Adrenal gland (tissue), 5 donors: ENCODE data around the gene ZBTB7C.

ENCODE experiments used
- CTCF ChIP-seq, 6 experiments: fragments of 450-650 bp in 4 of 6; fragments of 200-600 bp in 2 of 6; sonication (generic) in 1 of 6; IDR thresholded peaks; 1 replicate in 5 of 6; 2 replicates in 1 of 6; pipeline versions ENCODE4 v1.5.1 to v1.8.0; 2016 to 2021; ENCODE audit warnings: antibody characterized with exemption in 6 of 6, mild to moderate bottlenecking in 2 of 6, moderate library complexity in 1 of 6
- POLR2A ChIP-seq, 2 donors: fragments of 450-650 bp; IDR thresholded peaks; one replicate each; pipeline ENCODE4 v1.6.1; 2017; ENCODE audit warnings: antibody characterized with exemption in 2 of 2, mild to moderate bottlenecking in 2 of 2, moderate library complexity in 1 of 2
- donor health status: DM: no; HTN: no; CAD: no.

- TF ChIP-seq CTCF (IDR thresholded peaks at IDR 0.05) = no peak
- TF ChIP-seq POLR2A (IDR thresholded peaks at IDR 0.05) = no peak
These were observed 274.6 kb downstream of the ZBTB7C start for GRCh38 chr18:48134609-48135008.
